Left ventricle myocardium inferior (tissue), 1 donor: ENCODE measurements around the gene DIRAS2. TPM values are rescaled to one million over a fixed set of nuclear protein-coding genes. Genes with fewer than 3 reads are reported as not detected.

Experiments used
- DNase-seq: peaks from one replicate; pipeline ENCODE4 v3.0.0-alpha.2; 2020
- H3K27ac ChIP-seq: fragments of 200-600 bp; replicated peaks from 2 replicates; pipeline ENCODE4 v1.8.0; 2021
- H3K27me3 ChIP-seq: fragments of 200-600 bp; 2 replicates; pipeline ENCODE4 v1.8.0; 2021; ENCODE audit warnings: low read depth
- H3K36me3 ChIP-seq: fragments of 200-600 bp; 2 replicates; pipeline ENCODE4 v1.8.0; 2021
- H3K4me1 ChIP-seq: fragments of 200-600 bp; 2 replicates; pipeline ENCODE4 v1.8.0; 2021
- H3K4me3 ChIP-seq: fragments of 200-600 bp; 2 replicates; pipeline ENCODE4 v1.8.0; 2021; ENCODE audit warnings: mild to moderate bottlenecking, moderate library complexity
- H3K9me3 ChIP-seq: fragments of 200-600 bp; replicated peaks from 2 replicates; pipeline ENCODE4 v1.8.0; 2021
- intact Hi-C: fragments of 100-400 bp; cut with micrococcal nuclease; formaldehyde crosslinking; loops from one replicate; pipeline ENCODE4 v1.11.0; 2022
- total RNA-seq: library from RNA; stranded (reverse); fragmentation: NEBNext Ultra II Directional; extraction: Animal tissue kit (Norgen Biotek cat#: 25700); gene quantifications from one replicate; pipeline ENCODE4 v1.2.1, GENCODE V29; 2021
- TF ChIP-seq, protein P1 (sequence below): fragments of 200-600 bp; IDR thresholded peaks from 2 replicates; pipeline ENCODE4 v1.8.0; 2021; ENCODE audit warnings: antibody characterized with exemption, mild to moderate bottlenecking, borderline replicate concordance
- donor health status: DM: no; HTN: yes; CAD: no; lungs with severe emphysema.

DIRAS2 gene
- total RNA-seq, 1 donor from 2014 or later = 0.30 TPM

DNA sequence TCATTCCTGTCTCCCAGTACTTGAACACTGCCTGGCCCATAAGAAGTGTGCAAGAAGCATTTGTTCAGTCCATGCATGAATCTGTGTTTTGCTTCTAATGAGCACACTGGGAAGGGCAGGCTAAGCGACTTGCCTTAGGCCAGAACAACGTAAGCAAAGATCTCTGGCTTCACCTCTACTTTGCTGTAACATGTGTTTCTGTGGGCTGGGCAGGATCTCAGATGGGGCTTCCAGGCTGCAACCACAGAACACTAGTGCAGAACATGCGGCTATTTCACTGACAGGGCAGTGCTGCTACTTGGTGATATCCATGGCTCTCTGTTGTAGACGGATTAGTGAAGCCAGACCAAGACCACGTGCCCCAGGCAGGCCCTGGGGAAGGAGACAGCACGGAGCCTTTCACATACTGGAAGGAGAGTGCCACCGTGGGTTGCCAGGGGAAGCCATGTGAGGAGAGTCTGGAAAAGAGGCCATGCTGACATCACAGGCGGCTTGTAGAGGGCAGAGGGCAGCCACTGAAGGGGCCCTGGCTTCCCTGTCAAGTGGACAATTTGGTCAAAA is 9.9 kb downstream of the DIRAS2 start:
- TF ChIP-seq, protein P1, sequence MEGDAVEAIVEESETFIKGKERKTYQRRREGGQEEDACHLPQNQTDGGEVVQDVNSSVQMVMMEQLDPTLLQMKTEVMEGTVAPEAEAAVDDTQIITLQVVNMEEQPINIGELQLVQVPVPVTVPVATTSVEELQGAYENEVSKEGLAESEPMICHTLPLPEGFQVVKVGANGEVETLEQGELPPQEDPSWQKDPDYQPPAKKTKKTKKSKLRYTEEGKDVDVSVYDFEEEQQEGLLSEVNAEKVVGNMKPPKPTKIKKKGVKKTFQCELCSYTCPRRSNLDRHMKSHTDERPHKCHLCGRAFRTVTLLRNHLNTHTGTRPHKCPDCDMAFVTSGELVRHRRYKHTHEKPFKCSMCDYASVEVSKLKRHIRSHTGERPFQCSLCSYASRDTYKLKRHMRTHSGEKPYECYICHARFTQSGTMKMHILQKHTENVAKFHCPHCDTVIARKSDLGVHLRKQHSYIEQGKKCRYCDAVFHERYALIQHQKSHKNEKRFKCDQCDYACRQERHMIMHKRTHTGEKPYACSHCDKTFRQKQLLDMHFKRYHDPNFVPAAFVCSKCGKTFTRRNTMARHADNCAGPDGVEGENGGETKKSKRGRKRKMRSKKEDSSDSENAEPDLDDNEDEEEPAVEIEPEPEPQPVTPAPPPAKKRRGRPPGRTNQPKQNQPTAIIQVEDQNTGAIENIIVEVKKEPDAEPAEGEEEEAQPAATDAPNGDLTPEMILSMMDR = no peak
- no peaks in the 10 kb centered on the region for H3K36me3 ChIP-seq
- intact Hi-C loops = no loop called here
- H3K4me3 ChIP-seq = no peak overlapping the region
- H3K4me1 ChIP-seq = no peaks in the 10 kb centered on the region
- peaks cover 9% of the 10 kb centered on the region for H3K27me3 ChIP-seq
- no peak for DNase-seq
- no peak overlapping the region for H3K27ac ChIP-seq
- no peaks in the 10 kb centered on the region for H3K9me3 ChIP-seq

DNA sequence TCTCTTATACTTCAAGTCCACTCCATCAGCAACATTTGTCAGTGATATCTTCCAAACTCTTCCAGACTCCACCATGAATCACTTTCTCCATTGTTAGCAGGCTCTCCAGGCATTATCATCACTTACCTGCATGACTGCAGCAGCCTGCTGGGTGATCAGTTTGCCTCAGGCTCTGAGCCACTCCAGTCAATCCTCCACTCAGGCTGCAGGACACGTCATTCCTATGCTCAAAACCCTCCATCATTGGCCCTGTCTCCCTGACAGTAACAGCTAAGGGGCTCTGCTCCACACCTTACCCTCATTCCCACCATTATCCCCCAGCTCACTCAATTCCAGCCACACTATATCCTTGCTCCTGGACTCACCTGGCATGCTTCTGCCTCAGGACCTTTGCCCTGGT is 10.7 kb downstream of the DIRAS2 start:
- Histone ChIP-seq H3K36me3 (no peaks in the 10 kb centered on the region), H3K4me3 (no peak overlapping the region), H3K4me1 (no peaks in the 10 kb centered on the region), H3K27ac (no peak overlapping the region), H3K27me3 (peaks cover 9% of the 10 kb centered on the region), H3K9me3 (no peaks in the 10 kb centered on the region)
- no peak for DNase-seq
- intact Hi-C loops = no loop called here
- TF ChIP-seq, protein P1 = no peak

- Histone ChIP-seq H3K27me3 (peaks cover 10% of the 10 kb centered on the region), H3K36me3 (no peaks in the 10 kb centered on the region), H3K27ac (no peak overlapping the region), H3K9me3 (no peaks in the 10 kb centered on the region), H3K4me3 (no peak overlapping the region), H3K4me1 (no peaks in the 10 kb centered on the region)
- TF ChIP-seq, protein P1 = no peak
- intact Hi-C loops = no loop called here
- DNase-seq = no peak
These were observed 12.6 kb downstream of the DIRAS2 start for GRCh38 chr9:90629991-90630390.

DNA sequence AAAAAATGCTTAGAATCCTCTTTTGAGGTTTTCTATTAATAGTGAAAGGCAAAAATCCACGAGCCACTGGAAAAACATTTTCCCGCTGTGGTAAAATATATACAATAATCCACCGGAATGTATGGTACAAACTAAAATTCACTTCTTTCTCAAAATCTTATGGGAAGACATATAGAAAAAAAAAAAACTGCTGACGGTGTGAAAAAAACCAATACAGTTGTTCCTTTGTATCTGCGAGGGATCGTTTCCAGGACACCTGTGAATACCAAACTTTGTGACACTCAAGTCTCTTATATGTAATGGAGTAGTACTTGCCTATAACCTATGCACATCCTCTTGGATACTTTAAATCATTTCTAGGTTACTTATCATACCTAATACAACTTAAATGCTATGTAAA is 13.3 kb downstream of the DIRAS2 start:
- H3K4me1 ChIP-seq = no peaks in the 10 kb centered on the region

DNA sequence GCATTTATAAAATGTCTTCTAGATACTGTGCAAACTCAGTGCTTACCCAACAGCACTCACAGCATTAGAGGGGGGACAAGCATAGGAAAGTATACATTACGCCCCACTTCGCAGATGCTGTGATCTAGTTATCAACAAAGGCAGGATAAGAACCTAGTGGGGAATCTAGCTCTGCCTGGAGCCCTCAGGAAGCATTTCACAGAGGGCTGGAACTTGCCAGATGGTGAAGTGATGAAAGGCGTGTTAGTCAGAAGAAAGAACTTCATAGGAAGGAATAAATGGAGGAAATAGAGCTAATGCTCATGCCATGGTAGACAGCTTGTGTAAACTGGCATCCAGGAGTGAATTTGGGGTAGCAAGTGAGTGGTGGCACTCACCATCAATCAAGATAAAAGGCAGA is 25.8 kb downstream of the DIRAS2 start:
- Histone ChIP-seq H3K36me3 (no peaks in the 10 kb centered on the region), H3K27ac (no peak overlapping the region), H3K9me3 (no peaks in the 10 kb centered on the region), H3K27me3 (peaks cover 3% of the 10 kb centered on the region), H3K4me3 (no peak overlapping the region), H3K4me1 (no peaks in the 10 kb centered on the region)
- no peak for DNase-seq
- intact Hi-C loops = no loop called here
- TF ChIP-seq, protein P1 = no peak

More for the DNA sequence above, 13.3 kb downstream of the DIRAS2 start:
- Histone ChIP-seq H3K36me3 (no peaks in the 10 kb centered on the region), H3K27me3 (peaks cover 15% of the 10 kb centered on the region), H3K9me3 (no peaks in the 10 kb centered on the region), H3K27ac (no peak overlapping the region), H3K4me3 (no peak overlapping the region)
- intact Hi-C loops = no loop called here
- TF ChIP-seq, protein P1 = no peak
- no peak for DNase-seq

- no peak for DNase-seq
- Histone ChIP-seq H3K9me3 (no peaks in the 10 kb centered on the region), H3K27ac (no peak overlapping the region), H3K27me3 (peaks cover 24% of the 10 kb centered on the region), H3K36me3 (no peaks in the 10 kb centered on the region), H3K4me3 (no peak overlapping the region), H3K4me1 (no peaks in the 10 kb centered on the region)
- intact Hi-C loops = no loop called here
- TF ChIP-seq, protein P1 = no peak
These were observed 29.1 kb downstream of the DIRAS2 start for GRCh38 chr9:90613502-90613901.
